Neural cell (in vitro differentiated cells): ENCODE measurements around the gene TLR9.

Experiments used
- EP300 ChIP-seq: fragments of 450-650 bp; conservative IDR thresholded peaks from 2 replicates; pipeline ENCODE4 v1.6.1; 2014; ENCODE audit warnings: antibody characterized with exemption, mild to moderate bottlenecking, moderate library complexity; ENCODE audit not compliant: poor library complexity, severe bottlenecking
- EZH2 ChIP-seq: fragments of 200-600, 300-800 bp; shearing (Covaris generic), sonication (generic); IDR thresholded peaks from 2 replicates; pipeline ENCODE4 v1.6.1; 2014; ENCODE audit warnings: antibody characterized with exemption, low read length, borderline replicate concordance, mild to moderate bottlenecking; ENCODE audit not compliant: insufficient read depth, poor library complexity, severe bottlenecking
- MXI1 ChIP-seq: fragments of 450-650 bp; conservative IDR thresholded peaks from 2 replicates; pipeline ENCODE4 v1.6.1; 2014; ENCODE audit warnings: antibody characterized with exemption, mild to moderate bottlenecking; ENCODE audit not compliant: poor library complexity, severe bottlenecking
- POLR2AphosphoS5 ChIP-seq: IDR thresholded peaks from 2 replicates; pipeline ENCODE4 v1.6.1; 2012
- REST ChIP-seq: IDR thresholded peaks from 2 replicates; pipeline ENCODE4 v1.6.1; 2012; ENCODE audit warnings: borderline replicate concordance
- TAF1 ChIP-seq: IDR thresholded peaks from 2 replicates; pipeline ENCODE4 v1.6.1; 2012; ENCODE audit warnings: low read depth
- TF ChIP-seq, protein P1 (sequence below): fragments of 450-650 bp; IDR thresholded peaks from 2 replicates; pipeline ENCODE4 v1.5.1; 2014; ENCODE audit warnings: antibody characterized with exemption, mild to moderate bottlenecking, moderate library complexity; ENCODE audit not compliant: poor library complexity, severe bottlenecking

DNA sequence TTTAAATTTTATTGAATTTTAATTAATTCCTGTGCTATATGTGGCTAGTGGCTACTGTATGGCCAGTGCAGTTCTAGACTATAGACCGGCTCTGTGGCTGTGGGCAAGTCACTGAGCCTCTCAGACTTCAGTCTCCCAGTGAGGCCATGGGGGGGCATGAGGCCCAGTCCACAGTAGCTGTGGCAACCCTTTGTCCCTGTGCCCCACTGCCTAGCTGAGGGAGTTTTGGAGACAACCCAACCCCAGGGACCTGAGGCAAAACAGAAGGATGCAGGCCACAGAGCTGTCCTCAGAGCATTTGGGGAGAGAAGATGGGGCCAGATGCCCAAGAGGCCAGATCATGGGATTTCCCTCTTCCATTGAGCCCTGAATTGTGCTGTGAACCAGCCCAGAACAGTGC is 52.3 kb downstream of the TLR9 start:
- TF ChIP-seq REST (no peak), EZH2 (no peak), EP300 (no peak), POLR2AphosphoS5 (no peak), TAF1 (no peak), MXI1 (no peak)
- TF ChIP-seq, protein P1, sequence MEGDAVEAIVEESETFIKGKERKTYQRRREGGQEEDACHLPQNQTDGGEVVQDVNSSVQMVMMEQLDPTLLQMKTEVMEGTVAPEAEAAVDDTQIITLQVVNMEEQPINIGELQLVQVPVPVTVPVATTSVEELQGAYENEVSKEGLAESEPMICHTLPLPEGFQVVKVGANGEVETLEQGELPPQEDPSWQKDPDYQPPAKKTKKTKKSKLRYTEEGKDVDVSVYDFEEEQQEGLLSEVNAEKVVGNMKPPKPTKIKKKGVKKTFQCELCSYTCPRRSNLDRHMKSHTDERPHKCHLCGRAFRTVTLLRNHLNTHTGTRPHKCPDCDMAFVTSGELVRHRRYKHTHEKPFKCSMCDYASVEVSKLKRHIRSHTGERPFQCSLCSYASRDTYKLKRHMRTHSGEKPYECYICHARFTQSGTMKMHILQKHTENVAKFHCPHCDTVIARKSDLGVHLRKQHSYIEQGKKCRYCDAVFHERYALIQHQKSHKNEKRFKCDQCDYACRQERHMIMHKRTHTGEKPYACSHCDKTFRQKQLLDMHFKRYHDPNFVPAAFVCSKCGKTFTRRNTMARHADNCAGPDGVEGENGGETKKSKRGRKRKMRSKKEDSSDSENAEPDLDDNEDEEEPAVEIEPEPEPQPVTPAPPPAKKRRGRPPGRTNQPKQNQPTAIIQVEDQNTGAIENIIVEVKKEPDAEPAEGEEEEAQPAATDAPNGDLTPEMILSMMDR: no peak
